Thyroid gland (tissue), 4 donors: ENCODE results near the gene UNC13C.

Experiments used
- CTCF ChIP-seq, 6 experiments: fragments of 200-600 bp in 3 of 6; fragments of 450-650 bp in 3 of 6; sonication (generic) in 3 of 6; IDR thresholded peaks; one replicate each; pipeline ENCODE4 v1.5.1; 2016 to 2019; ENCODE audit warnings: antibody characterized with exemption in 6 of 6, mild to moderate bottlenecking in 2 of 6, inconsistent platforms in 1 of 6, moderate library complexity in 1 of 6
- POLR2A ChIP-seq, 2 donors: fragments of 450-650 bp; IDR thresholded peaks; one replicate each; pipeline ENCODE4 v1.6.1; 2017; ENCODE audit warnings: antibody characterized with exemption in 2 of 2, mild to moderate bottlenecking in 2 of 2, moderate library complexity in 1 of 2

GRCh38 chr15:54066403-54066802 lies 88.2 kb downstream of the UNC13C start:
- no peak for TF ChIP-seq CTCF (IDR thresholded peaks at IDR 0.05)
- no peak for TF ChIP-seq POLR2A (IDR thresholded peaks at IDR 0.05)
